Measurements from ENCODE around the gene SETD5. TPM values are rescaled to one million over a fixed set of nuclear protein-coding genes. Genes with fewer than 3 reads are reported as not detected.

The SETD5 gene
- total RNA-seq, 4 donors from 2014 or later: 84.0 to 158 (median 114) TPM

- H3K27me3 ChIP-seq: no peaks in the 10 kb centered on the region
- peaks cover 32 to 35% of the 10 kb centered on the region in 2 donors for H3K4me1 ChIP-seq
- WGBS, 2 donors: 10% methylated on average over 15 of the region's 15 CpGs
- H3K9me3 ChIP-seq: no peaks in the 10 kb centered on the region
- no peak for TF ChIP-seq CTCF (IDR thresholded peaks at IDR 0.05)
- peak overlapping the region; percentile 41 to 79 (median 57) for H3K4me3 ChIP-seq (replicated peaks in 1 of 3)
- peaks cover 7 to 13% of the 10 kb centered on the region in 2 donors for H3K36me3 ChIP-seq
- intact Hi-C loops (cut with DNase I): no loop called here
- peak overlapping the region; percentile 96 to 99 (median 98) for H3K27ac ChIP-seq
- DNase-seq: no peak
These were observed 1.7 kb upstream of the SETD5 start for GRCh38 chr3:9395570-9396300.

DNA sequence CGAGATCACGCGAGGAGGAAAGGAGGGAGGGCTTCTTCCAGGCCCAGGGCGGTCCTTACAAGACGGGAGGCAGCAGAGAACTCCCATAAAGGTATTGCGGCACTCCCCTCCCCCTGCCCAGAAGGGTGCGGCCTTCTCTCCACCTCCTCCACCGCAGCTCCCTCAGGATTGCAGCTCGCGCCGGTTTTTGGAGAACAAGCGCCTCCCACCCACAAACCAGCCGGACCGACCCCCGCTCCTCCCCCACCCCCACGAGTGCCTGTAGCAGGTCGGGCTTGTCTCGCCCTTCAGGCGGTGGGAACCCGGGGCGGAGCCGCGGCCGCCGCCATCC, 1.1 kb upstream of the SETD5 start:
- Histone ChIP-seq H3K27me3 (no peaks in the 10 kb centered on the region), H3K4me3 (replicated peaks in 1 of 3) (peak overlapping the region; percentile 41 to 79 (median 57)), H3K9me3 (no peaks in the 10 kb centered on the region), H3K4me1 (peaks cover 37 to 40% of the 10 kb centered on the region in 2 donors), H3K36me3 (peaks cover 2 to 8% of the 10 kb centered on the region in 2 donors), H3K27ac (peak overlapping the region; percentile 96 to 99 (median 98))
- TF ChIP-seq POLR2A (IDR thresholded peaks at IDR 0.05) (peak in 1 of 2 donors; percentile 59), CTCF (IDR thresholded peaks at IDR 0.05) (no peak)
- WGBS, 2 donors: 0 to 2% methylated on average over 7 to 11 of the region's 25 CpGs
- peak; percentile 89 to 93 for DNase-seq
- intact Hi-C loops (cut with DNase I): no loop called here

GRCh38 chr3:9396632-9397331, 633 bp upstream of the SETD5 start:
- Histone ChIP-seq H3K27ac (peak overlapping the region; percentile 96 to 99 (median 98)), H3K9me3 (no peaks in the 10 kb centered on the region), H3K27me3 (no peaks in the 10 kb centered on the region), H3K36me3 (peaks cover 0 to 4% of the 10 kb centered on the region in 2 donors), H3K4me1 (peaks cover 42 to 45% of the 10 kb centered on the region in 2 donors), H3K4me3 (replicated peaks in 1 of 3) (peak overlapping the region; percentile 41 to 79 (median 57))
- peak; percentile 98 for DNase-seq
- intact Hi-C loops (cut with DNase I): no loop called here
- 0 to 1% methylated on average over 26 to 32 of the region's 71 CpGs for WGBS, 2 donors
- no peak for TF ChIP-seq CTCF (IDR thresholded peaks at IDR 0.05)
- TF ChIP-seq POLR2A (IDR thresholded peaks at IDR 0.05): peak in 1 of 2 donors; percentile 4

- Histone ChIP-seq H3K27me3 (no peaks in the 10 kb centered on the region), H3K36me3 (peaks cover 0 to 4% of the 10 kb centered on the region in 2 donors), H3K4me1 (peaks cover 46 to 47% of the 10 kb centered on the region in 2 donors), H3K9me3 (no peaks in the 10 kb centered on the region), H3K4me3 (replicated peaks in 1 of 3) (peak overlapping the region; percentile 79 to 88 (median 85)), H3K27ac (peak overlapping the region; percentile 97 to 99 (median 98))
- peak; percentile 55 to 61 for DNase-seq
- TF ChIP-seq POLR2A (IDR thresholded peaks at IDR 0.05): no peak
- no peak for TF ChIP-seq CTCF (IDR thresholded peaks at IDR 0.05)
- intact Hi-C loops (cut with DNase I): no loop called here
- 0 to 1% methylated on average over 38 to 45 of the region's 47 CpGs for WGBS, 2 donors
These were observed 688 bp downstream of the SETD5 start for GRCh38 chr3:9397906-9398699.
